ENCODE data around the gene U2AF2. TPM values are rescaled to one million over a fixed set of nuclear protein-coding genes. Genes with fewer than 3 reads are reported as not detected.

Gene U2AF2
- total and polyA plus RNA-seq, 2 experiments from 2014 or later: 16.1 to 99.6 TPM

GRCh38 chr19:55696301-55697068, 41.6 kb downstream of the U2AF2 start:
- Histone ChIP-seq H3K9me3 (ENCODE audit: low read depth) (no peaks in the 10 kb centered on the region), H3K79me2 (no peaks in the 10 kb centered on the region), H2AFZ (no peak overlapping the region), H3K4me3 (no peak overlapping the region), H3K27me3 (no peaks in the 10 kb centered on the region), H3K36me3 (replicated peaks; ENCODE audit: insufficient read depth, low read depth) (no peaks in the 10 kb centered on the region), H3K9me2 (replicated peaks; ENCODE audit: insufficient read depth) (no peaks in the 10 kb centered on the region), H3K27ac (no peak overlapping the region), H3K4me1 (ENCODE audit: insufficient read depth) (no peaks in the 10 kb centered on the region), H3K4me2 (no peak overlapping the region), H4K20me1 (ENCODE audit: insufficient read depth, poor library complexity, severe bottlenecking) (no peaks in the 10 kb centered on the region)
- no peak for TF ChIP-seq CTCF (IDR thresholded peaks at IDR 0.05; ENCODE audit: poor library complexity)
- no peak for TF ChIP-seq EZH2phosphoT487 (IDR thresholded peaks at IDR 0.05; ENCODE audit: low read depth, severe bottlenecking, unreplicated experiment)
- TF ChIP-seq EZH2 (IDR thresholded peaks at IDR 0.05; ENCODE audit: borderline replicate concordance): no peak
- DNase-seq (ENCODE audit: low spot score): no peak
- WGBS (ENCODE audit: low lambda C conversion rate, missing lambda C conversion rate): 97% methylated on average over 20 of the region's 20 CpGs

- no peak for DNase-seq (ENCODE audit: low spot score)
- H3K27me3 ChIP-seq: no peaks in the 10 kb centered on the region
- no peaks in the 10 kb centered on the region for H4K20me1 ChIP-seq (ENCODE audit: insufficient read depth, poor library complexity, severe bottlenecking)
- no peaks in the 10 kb centered on the region for H3K36me3 ChIP-seq (replicated peaks; ENCODE audit: insufficient read depth, low read depth)
- H3K4me1 ChIP-seq (ENCODE audit: insufficient read depth): peaks cover 2% of the 10 kb centered on the region
- no peak overlapping the region for H3K4me2 ChIP-seq
- TF ChIP-seq EZH2phosphoT487 (IDR thresholded peaks at IDR 0.05; ENCODE audit: low read depth, severe bottlenecking, unreplicated experiment) (no peak), EZH2 (IDR thresholded peaks at IDR 0.05; ENCODE audit: borderline replicate concordance) (no peak), CTCF (IDR thresholded peaks at IDR 0.05; ENCODE audit: poor library complexity) (no peak)
- no peaks in the 10 kb centered on the region for H3K9me3 ChIP-seq (ENCODE audit: low read depth)
- H3K79me2 ChIP-seq: no peaks in the 10 kb centered on the region
- no peak overlapping the region for H3K27ac ChIP-seq
- 96% methylated on average over 12 of the region's 12 CpGs for WGBS (ENCODE audit: low lambda C conversion rate, missing lambda C conversion rate)
- no peak overlapping the region for H3K4me3 ChIP-seq
- no peak overlapping the region for H2AFZ ChIP-seq
- no peaks in the 10 kb centered on the region for H3K9me2 ChIP-seq (replicated peaks; ENCODE audit: insufficient read depth)
Observed at GRCh38 chr19:55697069-55697440, 42.2 kb downstream of the U2AF2 start.

GRCh38 chr19:55697698-55698097, 42.9 kb downstream of the U2AF2 start:
- no peaks in the 10 kb centered on the region for H3K36me3 ChIP-seq (replicated peaks; ENCODE audit: insufficient read depth, low read depth)

More at GRCh38 chr19:55697698-55698097, 42.9 kb downstream of the U2AF2 start:
- Histone ChIP-seq H3K27me3 (no peaks in the 10 kb centered on the region), H3K4me2 (no peak overlapping the region), H3K4me1 (ENCODE audit: insufficient read depth) (peaks cover 6% of the 10 kb centered on the region), H2AFZ (no peak overlapping the region), H3K9me3 (ENCODE audit: low read depth) (no peaks in the 10 kb centered on the region), H3K4me3 (no peak overlapping the region), H3K9me2 (replicated peaks; ENCODE audit: insufficient read depth) (no peaks in the 10 kb centered on the region), H3K27ac (no peak overlapping the region), H3K79me2 (no peaks in the 10 kb centered on the region), H4K20me1 (ENCODE audit: insufficient read depth, poor library complexity, severe bottlenecking) (no peaks in the 10 kb centered on the region)
- WGBS (ENCODE audit: low lambda C conversion rate, missing lambda C conversion rate): 97% methylated on average over 8 of the region's 8 CpGs
- DNase-seq (ENCODE audit: low spot score): no peak
- TF ChIP-seq CTCF (IDR thresholded peaks at IDR 0.05; ENCODE audit: poor library complexity) (no peak), EZH2phosphoT487 (IDR thresholded peaks at IDR 0.05; ENCODE audit: low read depth, severe bottlenecking, unreplicated experiment) (no peak), EZH2 (IDR thresholded peaks at IDR 0.05; ENCODE audit: borderline replicate concordance) (no peak)

All from hepatocyte (in vitro differentiated cells).